Stimulated activated CD4-positive, alpha-beta T cell treated with anti-CD3 and anti-CD28 coated beads, Interleukin-15, amount 100 ng/mL, for 48 hours (primary cell): ENCODE results near the gene OR7D4.
A peak's percentile ranks its signal among the peaks of the same experiment; 100 is the strongest.
"Not testable (repeated sequence)": the region's sequence is repeated elsewhere in the genome, so short reads cannot be mapped to it uniquely, and the experiment has no call there.

ENCODE experiments used
- DNase-seq, 2 donors: peaks; one replicate each; pipeline ENCODE4 v3.0.0-alpha.2; 2020; ENCODE audit warnings: low read depth in 2 of 2

The OR7D4 gene

GRCh38 chr19:9219489-9219888 lies at the start of gene OR7D4:
Gene OR7D4, minus strand, starts transcription at chr19:9219589. Its CDS starts 4,752 bp downstream, at chr19:9214837.
- DNase-seq: no peak

DNA sequence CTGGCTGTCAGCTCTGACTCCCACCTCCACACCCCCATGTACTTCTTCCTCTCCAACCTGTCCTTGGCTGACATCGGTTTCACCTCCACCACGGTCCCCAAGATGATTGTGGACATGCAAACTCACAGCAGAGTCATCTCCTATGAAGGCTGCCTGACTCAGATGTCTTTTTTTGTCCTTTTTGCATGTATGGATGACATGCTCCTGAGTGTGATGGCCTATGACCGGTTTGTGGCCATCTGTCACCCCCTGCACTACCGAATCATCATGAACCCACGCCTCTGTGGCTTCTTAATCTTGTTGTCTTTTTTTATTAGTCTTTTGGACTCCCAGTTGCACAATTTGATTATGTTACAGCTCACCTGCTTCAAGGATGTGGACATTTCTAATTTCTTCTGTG lies 31.8 kb upstream of the OR7D4 start:
- no peak for DNase-seq

DNA sequence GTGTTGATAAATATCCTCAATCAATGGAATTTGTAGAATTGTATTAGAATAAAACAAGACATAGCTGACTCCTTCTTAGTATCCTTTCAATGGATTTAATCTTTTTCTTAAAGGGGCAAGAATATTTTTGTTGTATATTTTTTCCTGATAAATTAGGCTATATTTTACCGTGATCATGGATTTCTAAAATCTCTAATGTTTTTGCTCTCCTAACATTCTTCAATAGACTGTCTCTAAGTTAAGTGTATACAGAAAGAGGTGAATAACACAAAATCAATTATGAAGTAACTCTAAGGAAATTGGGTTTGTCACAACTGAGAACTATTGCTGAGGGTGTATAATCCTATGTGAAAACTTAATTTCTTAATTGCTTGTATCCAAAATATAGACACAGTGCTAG lies 31.2 kb upstream of the OR7D4 start, which contains the start of gene OR7E24:
Gene OR7E24, plus strand, starts transcription at position 301 of the 400 bp plus-strand sequence. CDS start 114 bp downstream, outside the sequence.
- no peak for DNase-seq

- peak; percentile 16 to 41 for DNase-seq
Observed at GRCh38 chr19:9205501-9206113, 13.8 kb downstream of the OR7D4 start.

GRCh38 chr19:9198044-9198443 lies 21.3 kb downstream of the OR7D4 start:
- not testable (repeated sequence) for DNase-seq

DNA sequence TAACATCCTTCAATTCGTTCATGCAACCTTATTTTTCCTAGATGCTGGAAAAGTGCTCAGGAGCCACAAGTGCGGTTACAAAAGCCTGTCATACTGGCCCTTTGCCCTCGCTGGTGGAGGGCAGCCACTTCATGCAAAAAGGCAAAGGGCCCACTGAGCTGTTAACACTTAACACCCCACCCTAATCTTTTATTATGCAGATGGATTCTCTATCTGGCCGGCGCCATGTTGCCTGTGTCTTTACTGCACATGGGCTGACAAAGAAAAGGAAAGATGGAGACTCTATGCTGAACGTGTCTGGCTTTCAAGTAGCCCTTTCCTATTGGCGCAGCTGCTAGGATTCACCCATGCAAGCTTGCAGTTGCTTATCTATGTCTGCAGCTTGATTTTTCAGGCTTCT lies 29.9 kb downstream of the OR7D4 start:
- no peak for DNase-seq

DNA sequence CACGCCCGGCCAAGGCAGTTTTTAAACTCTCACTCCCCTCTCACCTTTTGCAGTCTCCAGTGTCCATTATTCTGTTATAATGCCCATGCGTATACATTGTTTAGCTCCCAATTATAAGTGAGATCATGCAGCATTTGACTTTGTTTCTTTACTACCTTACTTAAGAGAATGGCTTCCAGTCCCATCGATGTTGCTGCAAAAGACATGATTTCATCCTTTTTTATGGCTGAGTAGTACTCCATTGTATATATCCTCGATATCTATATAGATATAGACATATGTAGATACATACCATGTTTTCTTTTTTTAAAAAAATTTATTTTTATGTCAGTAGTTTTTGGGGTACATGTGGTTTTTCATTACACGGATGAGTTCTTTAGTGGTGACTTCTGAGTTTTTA lies 32.2 kb downstream of the OR7D4 start:
- DNase-seq: no peak

DNA sequence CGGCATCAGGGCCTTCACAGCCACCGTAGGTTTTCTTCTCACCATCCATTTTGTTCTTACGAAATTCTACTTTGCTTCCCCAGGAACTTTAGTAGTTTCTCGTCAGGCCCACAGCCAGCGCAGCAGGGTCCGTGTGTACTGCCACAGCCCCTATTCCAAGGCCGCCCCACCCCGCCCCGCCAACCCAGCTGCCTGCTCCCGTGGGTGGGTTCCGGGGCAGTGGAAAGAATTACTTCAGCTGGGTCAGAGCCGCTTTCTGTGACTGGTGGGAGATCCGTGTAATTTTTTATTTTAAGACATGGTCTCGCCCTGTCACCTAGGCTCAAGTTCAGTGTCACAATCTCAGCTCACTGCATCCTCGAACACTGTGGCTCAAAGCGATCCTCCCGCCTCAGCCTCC lies 36.4 kb downstream of the OR7D4 start:
- DNase-seq: no peak

GRCh38 chr19:9178901-9179300 lies 40.5 kb downstream of the OR7D4 start, which contains the start of gene OR7D2:
Gene OR7D2, plus strand, starts transcription at chr19:9178979. Its CDS starts 6,803 bp downstream, at chr19:9185782.
- no peak for DNase-seq

DNA sequence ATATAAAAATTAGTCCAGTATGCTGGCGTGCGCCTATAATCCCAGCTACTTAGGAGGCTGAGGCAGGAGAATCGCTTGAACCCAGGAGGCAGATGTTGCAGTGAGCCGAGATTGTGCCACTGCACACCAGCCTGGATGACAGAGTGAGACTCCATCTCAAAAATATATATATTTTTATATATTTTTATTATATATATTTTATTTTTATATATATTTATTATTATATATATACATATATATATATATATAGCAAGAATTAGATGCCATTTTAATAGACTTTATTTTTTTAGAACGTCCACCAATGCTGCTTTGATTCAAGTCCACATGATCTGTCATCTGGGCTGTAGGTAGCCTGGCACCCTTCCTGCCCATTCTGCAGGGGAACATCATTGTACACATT lies 44.1 kb downstream of the OR7D4 start:
- no peak for DNase-seq

- DNase-seq: no peak
Observed at GRCh38 chr19:9171393-9171991, 47.9 kb downstream of the OR7D4 start.

GRCh38 chr19:9166846-9167245 lies 52.5 kb downstream of the OR7D4 start:
- DNase-seq: no peak

- DNase-seq: no peak
Observed at GRCh38 chr19:9165261-9165660, 54.1 kb downstream of the OR7D4 start.

DNA sequence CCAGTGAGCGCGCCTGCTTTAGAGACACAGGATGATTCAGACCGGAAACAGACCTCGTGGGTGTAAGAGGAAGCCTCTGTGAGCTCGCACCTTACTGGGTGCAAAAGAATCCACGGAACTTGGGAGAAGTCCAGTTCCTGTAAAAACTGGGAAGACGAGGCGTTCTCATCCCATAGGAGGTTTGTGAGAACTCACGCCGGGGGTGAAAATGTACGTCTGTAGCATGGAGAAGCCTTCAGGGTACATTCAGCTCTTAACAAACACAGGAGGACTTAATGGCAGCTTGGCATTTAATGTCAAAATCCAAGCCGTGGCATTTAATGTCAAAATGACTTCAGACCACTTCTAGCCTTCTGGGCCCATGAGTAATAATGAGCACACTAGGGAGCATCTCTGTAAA lies 58.0 kb downstream of the OR7D4 start:
- DNase-seq: no peak
